SW480 (cell line): ENCODE results near the gene PRKAR2A.
"Not testable (repeated sequence)": the region's sequence is repeated elsewhere in the genome, so short reads cannot be mapped to it uniquely, and the experiment has no call there.

Experiments
- DNase-seq: peaks from one replicate; pipeline ENCODE4 v3.0.0-alpha.2; 2016; ENCODE audit warnings: low spot score

Gene PRKAR2A

GRCh38 chr3:48776854-48777253 lies 70.8 kb downstream of the PRKAR2A start:
- DNase-seq = no peak

DNA sequence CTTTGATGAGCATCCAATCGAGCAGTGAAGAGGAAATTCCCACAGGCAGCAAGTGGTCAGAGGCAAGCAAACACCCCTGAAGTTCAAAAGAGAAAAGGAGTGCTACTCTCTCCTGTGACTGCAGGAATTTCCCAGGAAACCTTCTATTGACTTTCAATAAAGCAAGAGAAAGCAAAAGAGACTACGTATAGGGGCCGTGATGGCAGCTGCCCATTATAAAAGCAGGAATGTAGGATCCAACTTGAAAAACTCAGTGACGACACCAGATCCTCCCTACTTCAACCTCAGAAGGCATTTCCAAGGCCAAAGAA lies 77.5 kb downstream of the PRKAR2A start:
- peak; percentile 96 for DNase-seq

DNA sequence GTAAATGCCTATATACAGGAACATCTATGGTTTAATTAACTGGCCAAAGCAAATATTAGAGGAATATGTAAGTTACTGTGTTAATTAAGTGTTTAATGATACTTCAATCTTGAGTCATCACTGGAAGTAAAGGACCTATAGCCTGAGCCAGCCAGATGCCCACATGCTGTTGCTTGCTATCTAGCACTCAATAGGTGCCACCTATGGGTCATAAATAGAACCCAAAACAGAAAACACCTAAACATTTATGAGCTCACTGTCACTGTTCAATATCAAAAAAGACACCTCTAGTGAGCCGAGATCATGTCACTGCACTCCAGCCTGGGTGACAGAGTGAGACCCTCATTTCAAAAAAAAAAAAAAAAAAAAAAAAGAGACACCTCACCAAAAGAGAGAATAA lies 82.3 kb downstream of the PRKAR2A start:
- DNase-seq = peak; percentile 44

- DNase-seq = no peak
Observed at GRCh38 chr3:48762816-48763215, 84.9 kb downstream of the PRKAR2A start.

DNA sequence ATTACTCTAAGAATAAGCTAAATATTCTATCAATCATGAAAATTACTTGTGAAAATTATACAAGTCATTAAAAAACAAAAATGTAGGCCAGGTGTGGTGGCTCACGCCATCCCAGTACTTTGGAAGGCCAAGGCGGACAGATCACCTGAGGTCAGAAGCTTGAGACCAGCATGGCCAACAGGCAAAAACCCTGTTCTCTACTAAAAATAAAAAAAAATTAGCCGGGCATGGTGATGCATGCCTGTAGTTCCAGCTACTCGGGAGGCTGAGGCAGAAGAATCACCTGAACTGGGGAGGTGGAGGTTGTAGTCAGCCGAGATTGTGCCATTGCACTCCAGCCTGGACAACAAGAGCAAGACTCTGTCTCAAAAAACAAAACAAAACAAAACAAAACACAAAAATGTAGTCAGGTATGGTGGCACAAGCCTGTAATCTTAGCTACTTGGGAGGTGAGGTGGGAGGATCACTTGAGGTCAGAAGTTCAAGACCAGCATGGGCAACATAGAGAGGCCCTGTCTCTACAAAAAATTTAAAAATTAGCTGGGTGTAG lies 87.6 kb downstream of the PRKAR2A start:
- DNase-seq = not testable (repeated sequence)

- DNase-seq = not testable (repeated sequence)
Observed at GRCh38 chr3:48759531-48759930, 88.1 kb downstream of the PRKAR2A start.

GRCh38 chr3:48759071-48759470 lies 88.6 kb downstream of the PRKAR2A start:
- no peak for DNase-seq

DNA sequence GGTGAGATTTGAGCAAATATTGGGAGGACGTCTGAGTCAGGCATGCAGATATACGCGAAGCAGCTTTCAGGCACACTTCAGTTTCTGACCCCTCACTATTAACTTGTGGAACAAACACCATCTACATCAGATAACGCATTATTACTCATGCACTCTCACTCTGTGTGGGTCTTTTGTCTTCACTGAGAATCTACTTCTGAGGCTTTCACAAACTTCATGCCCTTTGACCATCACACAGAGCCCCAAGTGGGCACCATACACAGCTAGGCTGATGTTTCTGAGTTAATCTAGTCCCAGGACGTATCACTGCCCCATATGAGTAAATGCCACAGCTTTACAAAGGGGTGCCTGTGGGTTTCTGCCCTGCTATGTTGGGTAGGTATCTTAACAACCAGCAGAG lies 91.0 kb downstream of the PRKAR2A start:
- DNase-seq = no peak

- no peak for DNase-seq
Observed at GRCh38 chr3:48750856-48751255, 96.8 kb downstream of the PRKAR2A start.

DNA sequence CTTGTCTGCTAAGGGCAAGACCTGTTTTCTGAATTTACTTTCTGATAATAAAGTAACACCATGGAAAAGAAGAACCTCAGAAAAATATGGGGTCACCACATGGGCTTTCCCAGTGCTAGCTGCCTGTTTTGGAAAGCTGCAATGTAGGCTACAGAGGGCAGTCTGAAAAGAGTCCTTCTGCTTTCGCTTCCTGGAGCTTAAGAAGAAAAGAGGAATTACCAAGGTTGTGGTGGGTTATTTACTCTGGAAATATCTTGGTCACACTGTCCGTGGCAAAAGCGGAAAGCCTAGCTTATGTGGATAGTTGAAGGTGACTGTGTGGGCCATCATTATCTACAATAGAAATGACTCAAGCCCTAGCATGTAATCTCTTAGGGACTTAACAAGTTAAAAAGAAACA lies 98.9 kb downstream of the PRKAR2A start:
- DNase-seq = no peak

DNA sequence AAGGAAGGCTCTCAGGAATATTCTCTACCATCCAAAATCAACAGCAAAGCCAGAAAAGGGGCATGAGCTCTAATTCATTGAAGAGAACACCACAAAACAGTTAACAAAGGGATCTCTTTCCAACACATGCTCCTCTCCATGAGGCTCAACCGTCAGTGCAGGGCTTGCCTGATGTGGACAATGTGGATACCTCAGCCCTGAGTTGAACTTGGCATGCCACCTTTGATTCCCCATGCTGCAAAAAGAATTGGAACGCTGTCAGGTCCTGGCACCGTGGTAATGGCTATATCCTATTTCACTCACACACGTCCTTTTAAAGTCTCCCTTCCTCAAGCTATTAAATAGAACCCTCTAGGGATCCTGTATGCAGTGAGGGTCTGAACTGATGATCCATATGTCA lies 100.0 kb downstream of the PRKAR2A start:
- no peak for DNase-seq

DNA sequence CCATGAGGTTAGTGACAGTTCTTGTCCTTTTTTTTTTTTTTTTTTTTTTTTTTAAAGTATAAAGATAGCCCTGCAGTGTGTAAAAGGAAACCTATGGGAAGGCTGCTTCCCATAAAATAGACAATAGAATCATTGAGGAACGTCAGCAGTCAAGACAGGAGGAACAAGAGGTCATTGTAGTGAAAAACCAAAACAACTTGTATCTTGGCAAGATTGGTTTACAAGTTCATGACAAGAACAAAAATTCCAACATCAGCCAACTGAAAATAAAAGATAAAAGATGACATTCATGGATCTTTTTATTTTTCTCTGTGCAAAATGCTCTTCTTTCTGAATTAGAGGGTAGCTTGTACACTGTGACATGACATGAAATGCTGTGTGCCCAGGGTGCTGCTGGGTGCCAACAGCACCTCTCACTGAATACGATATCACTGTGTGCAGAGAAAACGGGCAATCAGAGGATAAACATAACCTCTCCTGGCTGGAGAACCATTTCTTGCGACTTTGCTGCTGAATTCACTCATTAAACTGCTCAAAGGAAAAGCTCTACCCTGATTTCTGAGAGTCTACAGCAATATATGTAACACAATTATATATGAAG lies 100.6 kb downstream of the PRKAR2A start:
- peak; percentile 64 for DNase-seq

GRCh38 chr3:48743773-48744172 lies 103.9 kb downstream of the PRKAR2A start:
- DNase-seq = no peak

- DNase-seq = not testable (repeated sequence)
Observed at GRCh38 chr3:48741226-48741625, 106.4 kb downstream of the PRKAR2A start.

- DNase-seq = peak; percentile 72
Observed at GRCh38 chr3:48739955-48740823, 107.5 kb downstream of the PRKAR2A start.

- DNase-seq = no peak
Observed at GRCh38 chr3:48739617-48739954, 108.1 kb downstream of the PRKAR2A start.

- no peak for DNase-seq
Observed at GRCh38 chr3:48738926-48739616, 108.6 kb downstream of the PRKAR2A start.

- DNase-seq = no peak
Observed at GRCh38 chr3:48738144-48738536, 109.5 kb downstream of the PRKAR2A start.

DNA sequence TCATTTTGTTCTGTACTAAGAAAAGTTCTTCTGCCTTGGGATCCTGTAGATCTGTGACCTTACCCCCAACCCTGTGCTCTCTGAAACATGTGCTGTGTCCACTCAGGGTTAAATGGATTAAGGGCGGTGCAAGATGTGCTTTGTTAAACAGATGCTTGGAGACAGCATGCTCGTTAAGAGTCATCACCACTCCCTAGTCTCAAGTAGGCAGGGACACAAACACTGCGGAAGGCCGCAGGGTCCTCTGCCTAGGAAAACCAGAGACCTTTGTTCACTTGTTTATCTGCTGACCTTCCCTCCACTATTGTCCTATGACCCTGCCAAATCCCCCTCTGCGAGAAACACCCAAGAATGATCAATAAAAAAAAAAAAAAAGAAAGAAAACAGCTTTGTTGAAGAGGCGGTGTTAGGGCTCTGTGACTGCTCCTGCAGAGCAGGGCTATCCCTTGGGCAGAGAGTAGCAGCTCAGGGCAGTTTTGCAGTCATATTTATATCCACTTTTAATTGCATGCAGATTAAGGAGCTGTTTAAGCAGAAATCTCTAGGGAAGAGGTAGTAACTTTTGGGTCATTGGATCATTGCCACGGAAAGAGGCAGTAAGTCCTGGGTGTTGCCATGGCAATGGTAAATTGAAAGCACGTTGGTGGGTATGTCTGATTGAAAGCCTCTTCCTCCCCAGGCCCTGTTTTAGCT lies 112.5 kb downstream of the PRKAR2A start:
- DNase-seq = not testable (repeated sequence)

DNA sequence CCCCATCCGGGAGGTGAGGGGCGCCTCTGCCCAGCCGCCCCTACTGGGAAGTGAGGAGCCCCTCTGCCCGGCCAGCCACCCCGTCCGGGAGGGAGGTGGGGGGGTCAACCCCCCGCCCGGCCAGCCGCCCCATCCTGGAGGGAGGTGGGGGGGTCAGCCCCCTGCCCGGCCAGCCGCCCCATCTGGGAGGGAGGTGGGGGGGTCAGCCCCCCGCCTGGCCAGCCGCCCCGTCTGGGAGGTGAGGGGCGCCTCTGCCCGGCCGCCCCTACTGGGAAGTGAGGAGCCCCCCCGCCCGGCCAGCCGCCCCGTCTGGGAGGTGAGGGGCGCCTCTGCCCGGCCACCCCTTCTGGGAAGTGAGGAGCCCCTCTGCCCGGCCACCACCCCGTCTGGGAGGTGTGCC lies 113.1 kb downstream of the PRKAR2A start:
- not testable (repeated sequence) for DNase-seq

DNA sequence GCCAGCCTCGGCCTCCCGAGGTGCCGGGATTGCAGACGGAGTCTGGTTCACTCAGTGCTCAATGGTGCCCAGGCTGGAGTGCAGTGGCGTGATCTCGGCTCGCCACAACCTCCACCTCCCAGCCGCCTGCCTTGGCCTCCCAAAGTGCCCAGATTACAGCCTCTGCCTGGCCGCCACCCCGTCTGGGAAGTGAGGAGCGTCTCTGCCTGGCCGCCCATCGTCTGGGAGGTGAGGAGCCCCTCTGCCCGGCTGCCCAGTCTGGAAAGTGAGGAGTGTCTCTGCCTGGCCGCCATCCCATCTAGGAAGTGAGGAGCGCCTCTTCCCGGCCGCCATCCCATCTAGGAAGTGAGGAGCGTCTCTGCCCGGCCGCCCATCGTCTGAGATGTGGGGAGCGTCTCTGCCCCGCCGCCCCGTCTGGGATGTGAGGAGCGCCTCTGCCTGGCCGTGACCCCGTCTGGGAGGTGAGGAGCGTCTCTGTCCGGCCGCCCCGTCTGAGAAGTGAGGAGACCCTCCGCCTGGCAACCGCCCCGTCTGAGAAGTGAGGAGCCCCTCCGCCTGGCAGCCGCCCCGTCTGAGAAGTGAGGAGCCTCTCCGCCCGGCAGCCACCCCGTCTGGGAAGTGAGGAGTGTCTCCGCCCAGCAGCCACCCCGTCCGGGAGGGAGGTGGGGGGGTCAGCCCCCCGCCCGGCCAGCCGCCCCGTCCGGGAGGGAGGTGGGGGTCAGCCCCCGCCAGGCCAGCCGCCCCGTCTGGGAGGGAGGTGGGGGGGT lies 113.7 kb downstream of the PRKAR2A start:
- not testable (repeated sequence) for DNase-seq

DNA sequence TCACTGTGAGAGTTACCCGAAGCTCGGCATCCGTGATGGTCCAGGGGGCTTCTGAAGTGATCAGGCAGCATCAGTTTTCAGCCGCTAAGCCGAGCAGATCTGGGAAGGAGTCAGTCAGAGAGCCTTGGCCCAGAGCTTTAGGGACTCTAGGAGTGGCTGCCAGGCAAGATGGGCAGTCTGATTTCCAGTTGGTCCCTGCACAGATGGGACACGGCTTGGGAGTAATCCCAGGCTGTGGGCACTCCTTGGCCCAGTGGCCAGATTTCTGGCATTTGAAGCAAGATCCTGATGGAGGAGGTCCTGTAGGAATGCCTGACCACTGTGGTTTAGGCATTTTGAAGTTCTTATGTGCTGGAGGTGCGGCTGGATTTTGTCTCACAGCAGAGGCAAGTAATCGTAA lies 120.2 kb downstream of the PRKAR2A start:
- no peak for DNase-seq
